K562 (cell line): Measurements from ENCODE around the gene LLGL1. TPM values are rescaled to one million over a fixed set of nuclear protein-coding genes. Genes with fewer than 3 reads are reported as not detected.
A peak's percentile ranks its signal among the peaks of the same experiment; 100 is the strongest.

ENCODE experiments used
- ATAC-seq: fragments of 200-7000 bp; cut with Tn5 transposase; 3 replicates; pipeline ENCODE4 v1.9.1; 2020; ENCODE audit warnings: moderate library complexity
- BruUV-seq: library from RNA; stranded (reverse); fragments of 400-500 nt; replicated peaks from 2 replicates; lab custom pipeline; 2021; lab: Mats Ljungman, UMichigan
- CTCF ChIA-PET: fragments of 300-600 bp; formaldehyde crosslinking; extraction: SDS; loops from one replicate; lab custom pipeline; 2021; ENCODE audit warnings: low intra/inter-chr PET ratio; lab: Yijun Ruan, JAX
- POLR2A ChIA-PET: fragments of 300-600, 350-650 bp; sonication (Branson Sonifier 250); formaldehyde crosslinking; extraction: SDS; loops from one replicate; lab custom pipeline; 2021; ENCODE audit warnings: antibody characterized with exemption, inconsistent platforms; lab: Yijun Ruan, JAX
- DNase-seq, 4 experiments: peaks; one replicate each; pipeline versions ENCODE4 v3.0.0 to v3.0.0-alpha.2; 2011 to 2018; ENCODE audit warnings: low spot score in 3 of 4, mixed read lengths in 3 of 4; ENCODE audit errors: extremely low read depth in 1 of 4
- FAIRE-seq: peaks from 2 replicates; lab custom pipeline; 2011; peaks lifted over from hg19 to GRCh38; lab: Jason Lieb, UNC
- H2AFZ ChIP-seq: 2 replicates; pipeline ENCODE4 v1.6.0; 2011; ENCODE audit warnings: low read depth, low read length, control low read depth, inconsistent platforms
- H3K27ac ChIP-seq: fragments of 200-600 bp; 3 replicates; pipeline ENCODE4 v1.8.0; 2011; ENCODE audit warnings: low read depth, mild to moderate bottlenecking, control low read depth, inconsistent platforms, low read length, moderate library complexity, mixed read lengths; ENCODE audit errors: extremely low read depth
- H3K27me3 ChIP-seq, 2 experiments: fragments of 300-600 bp in 1 of 2; 2 replicates in 1 of 2; 3 replicates in 1 of 2; pipeline versions ENCODE4 v1.6.0 to v1.8.0; 2011; ENCODE audit warnings: inconsistent platforms in 2 of 2, low read length in 2 of 2, mild to moderate bottlenecking in 1 of 2, mixed read lengths in 1 of 2, moderate library complexity in 1 of 2; ENCODE audit not compliant: control insufficient read depth in 2 of 2, insufficient read depth in 2 of 2
- H3K36me3 ChIP-seq: fragments of 300-600 bp; 3 replicates; pipeline ENCODE4 v1.8.0; 2011; ENCODE audit warnings: mild to moderate bottlenecking, low read length, inconsistent platforms; ENCODE audit not compliant: control insufficient read depth, insufficient read depth
- H3K4me1 ChIP-seq, 2 experiments: fragments of 200-600 bp in 1 of 2; replicated peaks in 1 of 2; 2 replicates in 1 of 2; 3 replicates in 1 of 2; pipeline versions ENCODE4 v1.5.1 to v1.8.0; 2011; ENCODE audit warnings: inconsistent platforms in 2 of 2, low read length in 2 of 2, mild to moderate bottlenecking in 1 of 2, mixed read lengths in 1 of 2, moderate library complexity in 1 of 2; ENCODE audit not compliant: control insufficient read depth in 2 of 2, insufficient read depth in 2 of 2
- H3K4me2 ChIP-seq: 2 replicates; pipeline ENCODE4 v1.6.1; 2011; ENCODE audit warnings: low read length, control low read depth, inconsistent platforms, mixed read lengths; ENCODE audit not compliant: insufficient read depth
- H3K4me3 ChIP-seq: fragments of 200-600 bp; sonication (generic), shearing (Covaris generic); 2 replicates; pipeline ENCODE4 v1.5.1; 2016; ENCODE audit warnings: control low read depth, inconsistent platforms
- H3K79me2 ChIP-seq: fragments of 200-600 bp; 3 replicates; pipeline ENCODE4 v1.8.0; 2011; ENCODE audit warnings: low read length, inconsistent platforms; ENCODE audit not compliant: control insufficient read depth, insufficient read depth
- H3K9ac ChIP-seq, 2 experiments: 2 replicates each; pipeline versions ENCODE4 v1.6.0 to v1.6.1; 2011; ENCODE audit warnings: low read depth in 2 of 2, low read length in 2 of 2, control low read depth in 1 of 2, inconsistent platforms in 1 of 2, mild to moderate bottlenecking in 1 of 2, mixed read lengths in 1 of 2; ENCODE audit not compliant: insufficient read depth in 1 of 2
- H3K9me1 ChIP-seq: one replicate; pipeline ENCODE4 v1.6.0; 2011; ENCODE audit warnings: inconsistent platforms, mild to moderate bottlenecking, low read length, moderate library complexity; ENCODE audit not compliant: control insufficient read depth, insufficient read depth
- H3K9me3 ChIP-seq: replicated peaks from 2 replicates; pipeline ENCODE4 v1.5.1; 2011; ENCODE audit warnings: low read depth, low read length, inconsistent platforms; ENCODE audit not compliant: control insufficient read depth, insufficient read depth
- H4K20me1 ChIP-seq: replicated peaks from 2 replicates; pipeline ENCODE4 v1.6.1; 2011; ENCODE audit warnings: low read length, inconsistent platforms, mixed read lengths; ENCODE audit not compliant: control insufficient read depth, insufficient read depth
- RBFOX2 ChIP-seq: fragments of 200-400 bp; formaldehyde crosslinking; IDR thresholded peaks from 2 replicates; pipeline ENCODE4 v1.6.1; 2017; ENCODE audit warnings: low read depth, mild to moderate bottlenecking, low read length, moderate library complexity
- WGBS: fragments of 100-300 bp; shearing (Covaris generic); methylation state at CpG from one replicate; pipeline ENCODE4 v1.1.6; 2016; ENCODE audit warnings: low coverage, mixed read lengths; ENCODE audit not compliant: insufficient coverage; ENCODE audit errors: missing lambda C conversion rate; 5-methylcytosine and 5-hydroxymethylcytosine counted together
- in situ Hi-C: fragments of 300-500 bp; cut with MboI; formaldehyde crosslinking; loops from 4 replicates; pipeline ENCODE4 v1.15.0; 2018; ENCODE audit warnings: inconsistent platforms, mixed read lengths
- intact Hi-C: fragments of 100-400 bp; cut with micrococcal nuclease; formaldehyde crosslinking; loops from 2 replicates; pipeline ENCODE4 v1.14.2; 2022
- polyA plus RNA-seq, 8 experiments: library from polyadenylated mRNA; depleted of rRNA in 4 of 8; stranded (reverse) in 5 of 8; unstranded in 3 of 8; fragments of >200 nt; fragmentation: Nextera tagmentation in 2 of 8; fragmentation: Illumina TruSeq in 1 of 8; extraction: Ambion mirVana in 2 of 8; extraction: Trizol in 1 of 8; gene quantifications; 2 replicates each; pipeline versions ENCODE4 v1.2.1 to v1.2.3, GENCODE V29; 2011 to 2014; ENCODE audit warnings: inconsistent platforms in 1 of 8, missing spikeins in 1 of 8
- total RNA-seq, 7 experiments: library from RNA; depleted of rRNA in 6 of 7; stranded (reverse); fragments of >200 nt in 6 of 7; fragmentation: Illumina TruSeq in 2 of 7; extraction: Trizol in 2 of 7; gene quantifications; 2 replicates each; pipeline versions ENCODE4 v1.2.1 to v1.2.3, GENCODE V29; 2011 to 2021; ENCODE audit warnings: low replicate concordance in 1 of 7
- TF ChIP-seq, protein P1 (sequence below): fragments of 250-450 bp; sonication (Bioruptor Pico); IDR thresholded peaks from 2 replicates; pipeline ENCODE4 v1.8.0; 2021; ENCODE audit warnings: moderate library complexity, mild to moderate bottlenecking, inconsistent platforms

The LLGL1 gene
- total and polyA plus RNA-seq, 9 of the 15 experiments (the other 6 are each of a cell fraction or from before 2014, with no cell fraction given): 0.11 to 12.9 (median 5.3) TPM; not detected in 1

DNA sequence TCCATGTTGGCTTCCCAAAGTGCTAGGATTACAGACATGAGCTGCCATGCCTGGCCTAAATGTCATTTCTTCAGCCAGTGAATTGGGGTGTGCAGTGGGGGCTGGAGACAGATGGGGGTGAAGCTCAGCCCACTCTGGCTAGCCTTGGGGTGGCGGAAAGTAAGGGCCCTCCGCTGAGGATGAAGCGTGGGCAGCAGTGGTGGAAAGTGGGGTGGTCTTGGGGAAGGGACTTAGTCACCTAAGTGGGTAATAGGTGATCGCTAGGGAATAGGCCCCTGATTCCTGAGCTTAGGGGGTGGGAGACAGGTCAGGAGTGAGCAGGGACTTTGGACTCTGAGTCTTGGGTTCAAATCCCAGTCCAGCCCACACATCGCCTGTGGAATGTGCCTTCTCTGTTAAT lies 2.2 kb downstream of the LLGL1 start:
- CTCF ChIA-PET: no interaction called here
- H3K9me1 ChIP-seq: no peaks in the 10 kb centered on the region
- intact Hi-C loops: no loop called here
- no peaks in the 10 kb centered on the region for H3K36me3 ChIP-seq
- H3K4me2 ChIP-seq: no peak overlapping the region
- H2AFZ ChIP-seq: no peak overlapping the region
- peak overlapping the region in 1 of 2 experiments; percentile 64; a peak in 2 of 4 replicates for H3K9ac ChIP-seq
- POLR2A ChIA-PET: interaction anchor here (1.3 kb wide), 1 partner anchor 9 kb away, joined by 3 read pairs; no protein-coding TSS in a partner anchor
- H4K20me1 ChIP-seq: no peaks in the 10 kb centered on the region
- BruUV-seq: no TSS peak
- no peaks in the 10 kb centered on the region for H3K27me3 ChIP-seq
- DNase-seq (no peak), FAIRE-seq (no peak), ATAC-seq (no peak)
- no peaks in the 10 kb centered on the region for H3K9me3 ChIP-seq
- 78% methylated on average over 4 of the region's 5 CpGs for WGBS
- peaks cover 8% of the 10 kb centered on the region; the same call in 2 of the 3 replicates for H3K79me2 ChIP-seq
- H3K27ac ChIP-seq: no peak overlapping the region
- no peak overlapping the region for H3K4me3 ChIP-seq
- TF ChIP-seq RBFOX2: peak; percentile 0; the same call in 1 of the 2 replicates
- TF ChIP-seq, protein P1, sequence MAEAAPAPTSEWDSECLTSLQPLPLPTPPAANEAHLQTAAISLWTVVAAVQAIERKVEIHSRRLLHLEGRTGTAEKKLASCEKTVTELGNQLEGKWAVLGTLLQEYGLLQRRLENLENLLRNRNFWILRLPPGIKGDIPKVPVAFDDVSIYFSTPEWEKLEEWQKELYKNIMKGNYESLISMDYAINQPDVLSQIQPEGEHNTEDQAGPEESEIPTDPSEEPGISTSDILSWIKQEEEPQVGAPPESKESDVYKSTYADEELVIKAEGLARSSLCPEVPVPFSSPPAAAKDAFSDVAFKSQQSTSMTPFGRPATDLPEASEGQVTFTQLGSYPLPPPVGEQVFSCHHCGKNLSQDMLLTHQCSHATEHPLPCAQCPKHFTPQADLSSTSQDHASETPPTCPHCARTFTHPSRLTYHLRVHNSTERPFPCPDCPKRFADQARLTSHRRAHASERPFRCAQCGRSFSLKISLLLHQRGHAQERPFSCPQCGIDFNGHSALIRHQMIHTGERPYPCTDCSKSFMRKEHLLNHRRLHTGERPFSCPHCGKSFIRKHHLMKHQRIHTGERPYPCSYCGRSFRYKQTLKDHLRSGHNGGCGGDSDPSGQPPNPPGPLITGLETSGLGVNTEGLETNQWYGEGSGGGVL (CRISPR knock-in tag): no peak
- H3K4me1 ChIP-seq: peaks cover 4 to 38% of the 10 kb centered on the region in 2 experiments; a peak in 3 of 5 replicates
- in situ Hi-C loops: no loop called here
